Endothelial cell of umbilical vein (primary cell): ENCODE results near the gene CLEC16A. TPM values are rescaled to one million over a fixed set of nuclear protein-coding genes. Genes with fewer than 3 reads are reported as not detected.

Experiments used
- BruUV-seq: library from RNA; stranded (reverse); fragments of 400-500 nt; replicated peaks from 2 replicates; lab custom pipeline; 2021; lab: Mats Ljungman, UMichigan
- CTCF ChIA-PET: fragments of 300-600, 350-600 bp; sonication (Branson Sonifier 250); formaldehyde crosslinking; loops from one replicate; lab custom pipeline; 2021; ENCODE audit warnings: antibody characterized with exemption, inconsistent platforms; lab: Charles Lee
- POLR2A ChIA-PET: fragments of 300-600, 350-600 bp; sonication (Branson Sonifier 250); formaldehyde crosslinking; loops from one replicate; lab custom pipeline; 2021; ENCODE audit warnings: antibody characterized with exemption, inconsistent platforms; lab: Charles Lee
- DNase-seq: peaks from one replicate; pipeline ENCODE4 v3.0.0-alpha.2; 2011; ENCODE audit warnings: low read depth, low spot score
- FAIRE-seq: peaks from 2 replicates; lab custom pipeline; 2011; peaks lifted over from hg19 to GRCh38; lab: Jason Lieb, UNC
- H2AFZ ChIP-seq: 2 replicates; pipeline ENCODE4 v1.6.0; 2012; ENCODE audit warnings: low read depth, low read length, control low read depth, inconsistent platforms
- H3K27ac ChIP-seq: 2 replicates; pipeline ENCODE4 v1.5.1; 2011; ENCODE audit warnings: low read depth, mild to moderate bottlenecking, control low read depth, low read length, moderate library complexity; ENCODE audit not compliant: insufficient read depth
- H3K27me3 ChIP-seq, 2 experiments: 2 replicates each; pipeline versions ENCODE4 v1.6.0 to v1.6.1; 2011; ENCODE audit warnings: low read length in 2 of 2, mixed read lengths in 1 of 2; ENCODE audit not compliant: control insufficient read depth in 2 of 2, insufficient read depth in 2 of 2
- H3K36me3 ChIP-seq, 2 experiments: 2 replicates in 1 of 2; 3 replicates in 1 of 2; pipeline ENCODE4 v1.5.1; 2011; ENCODE audit warnings: low read length in 2 of 2, mild to moderate bottlenecking in 1 of 2, moderate library complexity in 1 of 2; ENCODE audit not compliant: control insufficient read depth in 2 of 2, insufficient read depth in 2 of 2; ENCODE audit errors: extremely low read depth in 1 of 2
- H3K4me1 ChIP-seq: 3 replicates; pipeline ENCODE4 v1.5.1; 2011; ENCODE audit warnings: mild to moderate bottlenecking, low read length; ENCODE audit not compliant: control insufficient read depth, insufficient read depth; ENCODE audit errors: extremely low read depth
- H3K4me2 ChIP-seq: 2 replicates; pipeline ENCODE4 v1.6.1; 2011; ENCODE audit warnings: low read length, control low read depth, mixed read lengths; ENCODE audit not compliant: insufficient read depth
- H3K4me3 ChIP-seq, 3 experiments: fragments of 200-600 bp in 1 of 3; sonication (generic), shearing (Covaris generic) in 1 of 3; replicated peaks in 1 of 3; 2 replicates each; pipeline ENCODE4 v1.5.1; 2011 to 2016; ENCODE audit warnings: control low read depth in 3 of 3, low read length in 3 of 3, mild to moderate bottlenecking in 2 of 3, inconsistent platforms in 1 of 3, low read depth in 1 of 3, moderate library complexity in 1 of 3; ENCODE audit not compliant: insufficient read depth in 1 of 3
- H3K79me2 ChIP-seq: 2 replicates; pipeline ENCODE4 v1.6.0; 2012; ENCODE audit warnings: low read length, inconsistent platforms; ENCODE audit not compliant: control insufficient read depth, insufficient read depth
- H3K9ac ChIP-seq: replicated peaks from 2 replicates; pipeline ENCODE3; 2011; ENCODE audit warnings: low read length, control low read depth; ENCODE audit not compliant: insufficient read depth; ENCODE audit errors: extremely low read depth
- H3K9me1 ChIP-seq: replicated peaks from 3 replicates; pipeline ENCODE4 v1.6.0; 2011; ENCODE audit warnings: mild to moderate bottlenecking, low read length; ENCODE audit not compliant: control insufficient read depth, insufficient read depth; ENCODE audit errors: extremely low read depth
- H3K9me3 ChIP-seq: replicated peaks from 2 replicates; pipeline ENCODE4 v1.5.1; 2012; ENCODE audit warnings: low read length, inconsistent platforms; ENCODE audit not compliant: control insufficient read depth, insufficient read depth
- H4K20me1 ChIP-seq: replicated peaks from 2 replicates; pipeline ENCODE3; 2011; ENCODE audit warnings: mild to moderate bottlenecking, low read length; ENCODE audit not compliant: control insufficient read depth, insufficient read depth; ENCODE audit errors: extremely low read depth
- CTCF ChIP-seq, 2 donors: IDR thresholded peaks; 1 replicate in 1 of 2; 2 replicates in 1 of 2; pipeline ENCODE4 v1.5.1; 2011; ENCODE audit warnings: low read length in 2 of 2, mild to moderate bottlenecking in 2 of 2, moderate library complexity in 2 of 2, control low read depth in 1 of 2, inconsistent platforms in 1 of 2, low read depth in 1 of 2; ENCODE audit not compliant: insufficient read depth in 1 of 2; ENCODE audit errors: extremely low read depth in 1 of 2
- EZH2 ChIP-seq: IDR thresholded peaks from 2 replicates; pipeline ENCODE4 v1.6.1; 2012; ENCODE audit warnings: borderline replicate concordance, low read depth, mild to moderate bottlenecking, moderate library complexity, low read length, inconsistent platforms; ENCODE audit not compliant: severe bottlenecking
- GATA2 ChIP-seq: IDR thresholded peaks from 2 replicates; pipeline ENCODE4 v1.7.0; 2011; ENCODE audit warnings: low read depth, mild to moderate bottlenecking, moderate library complexity, mixed read lengths, low read length; ENCODE audit not compliant: insufficient read length, insufficient read depth
- JUN ChIP-seq: IDR thresholded peaks from 2 replicates; pipeline ENCODE4 v1.6.1; 2011; ENCODE audit warnings: borderline replicate concordance, low read depth; ENCODE audit not compliant: insufficient read length, insufficient read depth
- MYC ChIP-seq: IDR thresholded peaks from one replicate; pipeline ENCODE4 v1.6.1; 2011; ENCODE audit warnings: mild to moderate bottlenecking, low read depth, low read length
- dilution Hi-C: fragments of 300-500 bp; cut with MboI; formaldehyde crosslinking; loops from one replicate; pipeline ENCODE4 v1.15.0; 2019; ENCODE audit warnings: low sequenced_read_pairs; ENCODE audit not compliant: extremely low pct_ligation_motif_present
- intact Hi-C: fragments of 100-400 bp; cut with micrococcal nuclease; formaldehyde crosslinking; loops from one replicate; pipeline ENCODE4 v1.10.0; 2022
- polyA plus RNA-seq, 4 experiments: library from polyadenylated mRNA; depleted of rRNA in 3 of 4; stranded (reverse) in 3 of 4; unstranded in 1 of 4; fragments of >200 nt; gene quantifications; 2 replicates each; pipeline versions ENCODE4 v1.2.1 to v1.2.3, GENCODE V29; 2011 to 2012; ENCODE audit warnings: missing spikeins in 1 of 4
- total RNA-seq: library from RNA; stranded (reverse); gene quantifications from 2 replicates; pipeline ENCODE4 v1.2.3, GENCODE V29; 2021

Gene CLEC16A
- total and polyA plus RNA-seq, 2 donors (not counting 3 experiments of a cell fraction or from before 2014, with no cell fraction given): 11.4 to 23.3 TPM

GRCh38 chr16:10968498-10968897 is 24.1 kb downstream of the CLEC16A start:
- ChIA-PET CTCF (interaction anchor here (0.7 to 12.3 kb wide), 6 partner anchors 15 to 438 kb away, joined by 3 to 347 read pairs (median 6); partner anchors contain the start of genes DEXI and SOCS1), POLR2A (interaction anchor here (1.2 kb wide), 1 partner anchor 287 kb away, joined by 3 read pairs; no protein-coding TSS in a partner anchor)
- TF ChIP-seq EZH2 (no peak), MYC (no peak), JUN (no peak), GATA2 (no peak), CTCF (IDR thresholded peaks at IDR 0.05; ENCODE audit: extremely low read depth in 1 of 2, insufficient read depth in 1 of 2, low read depth in 1 of 2, low read length in 2 of 2) (no peak)
- Histone ChIP-seq H3K4me2 (no peak overlapping the region), H2AFZ (no peak overlapping the region), H4K20me1 (no peaks in the 10 kb centered on the region), H3K9ac (no peak overlapping the region), H3K79me2 (no peaks in the 10 kb centered on the region), H3K27ac (no peak overlapping the region), H3K9me1 (no peaks in the 10 kb centered on the region), H3K27me3 (no peaks in the 10 kb centered on the region), H3K9me3 (no peaks in the 10 kb centered on the region), H3K36me3 (peaks cover 4 to 9% of the 10 kb centered on the region in 2 experiments), H3K4me1 (no peaks in the 10 kb centered on the region), H3K4me3 (no peak overlapping the region)
- dilution Hi-C loops: no loop called here
- intact Hi-C loops: no loop called here
- FAIRE-seq (no peak), DNase-seq (no peak)
- BruUV-seq: no TSS peak
